VCaP (cell line): ENCODE data around the gene VASN.

ENCODE experiments used
- H3K27ac ChIP-seq: fragments of 450-650 bp; 2 replicates; pipeline ENCODE4 v1.5.1; 2017
- CTCF ChIP-seq: fragments of 450-650 bp; conservative IDR thresholded peaks from 2 replicates; pipeline ENCODE4 v1.5.1; 2017; ENCODE audit warnings: mild to moderate bottlenecking, moderate library complexity

Gene VASN

GRCh38 chr16:4415538-4416199, 44.0 kb downstream of the VASN start:
- no peak for TF ChIP-seq CTCF

GRCh38 chr16:4416200-4417032, 44.8 kb downstream of the VASN start, which contains the start of gene CORO7:
TSS of gene CORO7 (minus strand) at chr16:4416596. CDS start at chr16:4416518, 78 bp downstream.
- TF ChIP-seq CTCF = no peak
- peak within 1 kb of the TSS; percentile 67 for H3K27ac ChIP-seq

More at GRCh38 chr16:4415538-4416199, 44.0 kb downstream of the VASN start:
- peak overlapping the region; percentile 67 for H3K27ac ChIP-seq

- H3K27ac ChIP-seq = no peak overlapping the region
- no peak for TF ChIP-seq CTCF
Observed at GRCh38 chr16:4419402-4419959, 47.8 kb downstream of the VASN start.

- no peak for TF ChIP-seq CTCF
- no peak overlapping the region for H3K27ac ChIP-seq
Observed at GRCh38 chr16:4420505-4421105, 49.0 kb downstream of the VASN start.

- peak within 1 kb of the TSS; percentile 89 for H3K27ac ChIP-seq
- TF ChIP-seq CTCF = no peak
Observed at GRCh38 chr16:4425378-4426020, 53.9 kb downstream of the VASN start, which contains the start of gene DNAJA3. TSS of gene DNAJA3 (plus strand) at chr16:4425868. CDS start at chr16:4425882, 14 bp downstream.

GRCh38 chr16:4426021-4426684, 54.5 kb downstream of the VASN start:
- no peak for TF ChIP-seq CTCF
- peak overlapping the region; percentile 89 for H3K27ac ChIP-seq
